Nephron (organoid): ENCODE results near the gene LPA.
"Not testable (repeated sequence)": the region's sequence is repeated elsewhere in the genome, so short reads cannot be mapped to it uniquely, and the experiment has no call there.

ENCODE experiments used
- H3K27ac Mint-ChIP-seq, 3 experiments: 2 replicates each; pipeline ENCODE4 v1.8.0; 2020; ENCODE audit warnings: mixed read lengths in 3 of 3, mild to moderate bottlenecking in 2 of 3, moderate library complexity in 1 of 3
- H3K27me3 Mint-ChIP-seq: 2 replicates; pipeline ENCODE4 v1.8.0; 2021; ENCODE audit warnings: low read depth, mild to moderate bottlenecking, moderate library complexity, mixed read lengths
- H3K36me3 Mint-ChIP-seq: 2 replicates; pipeline ENCODE4 v1.8.0; 2020; ENCODE audit warnings: low read depth, mixed read lengths
- H3K4me1 Mint-ChIP-seq: 2 replicates; pipeline ENCODE4 v1.8.0; 2020; ENCODE audit warnings: mixed read lengths
- H3K4me3 Mint-ChIP-seq, 3 experiments: 2 replicates each; pipeline ENCODE4 v1.8.0; 2020; ENCODE audit warnings: mild to moderate bottlenecking in 3 of 3, mixed read lengths in 3 of 3, moderate library complexity in 2 of 3
- H3K9me3 Mint-ChIP-seq: 2 replicates; pipeline ENCODE4 v1.8.0; 2020; ENCODE audit warnings: mixed read lengths
- CTCF ChIP-seq, 3 experiments: fragments of 200-600 bp; sonication (generic); IDR thresholded peaks; one replicate each; pipeline ENCODE4 v1.5.0; 2021; ENCODE audit warnings: antibody characterized with exemption in 3 of 3; ENCODE audit not compliant: unreplicated experiment in 3 of 3

Gene LPA

GRCh38 chr6:160692369-160692959 lies 28.4 kb upstream of the LPA start:
- no peaks in the 10 kb centered on the region for H3K4me1 Mint-ChIP-seq
- no peaks in the 10 kb centered on the region for H3K27me3 Mint-ChIP-seq
- no peaks in the 10 kb centered on the region for H3K36me3 Mint-ChIP-seq
- TF ChIP-seq CTCF (IDR thresholded peaks at IDR 0.05; ENCODE audit: unreplicated experiment in 3 of 3) = no peak
- peaks cover 14% of the 10 kb centered on the region for H3K9me3 Mint-ChIP-seq
- no peak overlapping the region for H3K4me3 Mint-ChIP-seq
- no peak overlapping the region for H3K27ac Mint-ChIP-seq

- H3K27me3 Mint-ChIP-seq = no peaks in the 10 kb centered on the region
- H3K27ac Mint-ChIP-seq = no peak overlapping the region
- H3K36me3 Mint-ChIP-seq = no peaks in the 10 kb centered on the region
- no peak for TF ChIP-seq CTCF (IDR thresholded peaks at IDR 0.05; ENCODE audit: unreplicated experiment in 3 of 3)
- H3K4me3 Mint-ChIP-seq = no peak overlapping the region
- peaks cover 14% of the 10 kb centered on the region for H3K9me3 Mint-ChIP-seq
- H3K4me1 Mint-ChIP-seq = no peaks in the 10 kb centered on the region
Observed at GRCh38 chr6:160691617-160692016, 27.5 kb upstream of the LPA start.

- H3K27ac Mint-ChIP-seq = no peak overlapping the region
- H3K27me3 Mint-ChIP-seq = no peaks in the 10 kb centered on the region
- no peaks in the 10 kb centered on the region for H3K4me1 Mint-ChIP-seq
- H3K4me3 Mint-ChIP-seq = no peak overlapping the region
- H3K36me3 Mint-ChIP-seq = no peaks in the 10 kb centered on the region
- H3K9me3 Mint-ChIP-seq = peaks cover 12% of the 10 kb centered on the region
- TF ChIP-seq CTCF (IDR thresholded peaks at IDR 0.05; ENCODE audit: unreplicated experiment in 3 of 3) = no peak
Observed at GRCh38 chr6:160690458-160690857, 26.4 kb upstream of the LPA start.

GRCh38 chr6:160685762-160686450 lies 21.8 kb upstream of the LPA start:
- no peak overlapping the region for H3K4me3 Mint-ChIP-seq
- TF ChIP-seq CTCF (IDR thresholded peaks at IDR 0.05; ENCODE audit: unreplicated experiment in 3 of 3) = no peak

GRCh38 chr6:160685101-160685761 lies 21.2 kb upstream of the LPA start:
- H3K4me1 Mint-ChIP-seq, H3K36me3 Mint-ChIP-seq, H3K27me3 Mint-ChIP-seq, H3K9me3 Mint-ChIP-seq, H3K4me3 Mint-ChIP-seq, H3K27ac Mint-ChIP-seq: not testable (repeated sequence)

More at GRCh38 chr6:160685762-160686450, 21.8 kb upstream of the LPA start:
- Mint-ChIP-seq H3K27me3 (no peaks in the 10 kb centered on the region), H3K9me3 (peaks cover 6% of the 10 kb centered on the region), H3K4me1 (no peaks in the 10 kb centered on the region), H3K27ac (no peak overlapping the region), H3K36me3 (no peaks in the 10 kb centered on the region)

- Mint-ChIP-seq H3K27ac (no peak overlapping the region), H3K36me3 (no peaks in the 10 kb centered on the region), H3K4me3 (peak overlapping the region; percentile 62 to 75 (median 65)), H3K27me3 (peaks cover 26% of the 10 kb centered on the region), H3K9me3 (peaks cover 2% of the 10 kb centered on the region), H3K4me1 (no peaks in the 10 kb centered on the region)
- peak; percentile 33 to 51 (median 36) for TF ChIP-seq CTCF (IDR thresholded peaks at IDR 0.05; ENCODE audit: unreplicated experiment in 3 of 3)
Observed at GRCh38 chr6:160679402-160679769, 15.3 kb upstream of the LPA start.
